ENCODE measurements around the gene ITPR1. TPM values are rescaled to one million over a fixed set of nuclear protein-coding genes. Genes with fewer than 3 reads are reported as not detected.
A peak's percentile ranks its signal among the peaks of the same experiment; 100 is the strongest.

The ITPR1 gene
- total and polyA plus RNA-seq, 10 of the 15 experiments (the other 5 are each of a cell fraction or from before 2014, with no cell fraction given), result 12.2 to 239 (median 28.4) TPM

DNA sequence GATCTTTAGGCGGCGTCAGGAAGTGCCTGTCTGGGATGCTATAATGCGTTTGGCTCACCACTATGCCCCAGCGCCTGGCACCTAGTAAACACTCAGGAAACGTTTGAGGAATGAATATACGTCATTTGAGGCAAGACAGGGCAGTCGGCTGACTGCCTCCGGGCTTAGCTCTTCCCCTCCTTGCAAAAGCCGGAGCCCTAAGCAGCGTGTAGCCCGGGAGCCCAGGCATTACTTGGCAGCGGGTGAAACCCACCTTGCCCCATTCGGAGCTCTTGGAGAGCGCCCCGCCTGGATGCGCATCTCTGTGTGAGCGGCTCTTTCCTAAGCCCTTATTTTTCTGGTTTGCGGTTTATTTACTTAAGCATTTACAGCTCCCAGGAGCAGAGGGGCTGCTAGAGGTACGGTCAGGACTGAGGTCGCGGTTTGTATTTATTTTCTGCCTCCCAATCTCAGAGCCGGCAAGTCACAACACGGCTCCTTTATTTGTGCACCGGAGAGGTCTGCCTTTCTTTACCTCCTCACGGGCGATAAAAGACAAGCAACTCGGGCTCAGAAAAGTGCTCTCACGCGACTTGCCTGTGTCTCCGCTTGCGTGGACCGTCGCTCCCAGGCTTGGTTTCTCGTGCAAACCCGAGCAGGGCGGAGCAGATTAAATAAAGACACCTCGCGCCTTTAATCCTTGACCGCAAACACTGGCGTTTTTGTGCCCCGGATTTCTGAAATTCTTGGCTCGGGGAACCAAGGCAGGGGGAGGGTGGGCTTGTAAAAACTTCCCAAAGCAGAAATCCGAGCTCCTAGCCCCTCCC lies 737 bp upstream of the ITPR1 start:
- peak overlapping the region; percentile 59 for H3K9ac ChIP-seq (ENCODE audit: control insufficient read depth, insufficient read depth, low read length)
- H3K9me3 ChIP-seq (replicated peaks; ENCODE audit: control insufficient read depth, insufficient read depth, low read length), result no peaks in the 10 kb centered on the region
- WGBS (ENCODE audit: insufficient coverage, insufficient replicate concordance, low lambda C conversion rate, missing lambda C conversion rate), result under 1% methylated on average over 43 of the region's 43 CpGs
- FAIRE-seq (no peak), ATAC-seq (peak; percentile 25), DNase-seq (ENCODE audit: low read depth, low spot score) (no peak)
- no peaks in the 10 kb centered on the region for H3K36me3 ChIP-seq (ENCODE audit: control insufficient read depth in 2 of 2, insufficient read depth in 2 of 2, low read length in 1 of 2)
- peak overlapping the region; percentile 83 for H2AFZ ChIP-seq (ENCODE audit: control insufficient read depth, low read depth, low read length)
- peaks cover 27% of the 10 kb centered on the region for H3K79me2 ChIP-seq (ENCODE audit: control insufficient read depth, insufficient read depth, low read length)
- CTCF ChIA-PET, result interaction anchor here (0.7 to 5.5 kb wide), 10 partner anchors 10 to 142 kb away, joined by 3 to 52 read pairs (median 6); no protein-coding TSS in a partner anchor
- RAD21 ChIA-PET (ENCODE audit: unreplicated experiment), result interaction anchor here (0.7 to 6.1 kb wide), 14 partner anchors 9 to 336 kb away, joined by 3 to 128 read pairs (median 6); partner anchors contain the start of gene SUMF1
- H4K20me1 ChIP-seq (ENCODE audit: control insufficient read depth, insufficient read depth), result no peaks in the 10 kb centered on the region
- H3K4me3 ChIP-seq, result peak overlapping the region; percentile 87
- H3K4me2 ChIP-seq (ENCODE audit: control insufficient read depth, insufficient read depth), result peak overlapping the region; percentile 91
- peaks cover 14% of the 10 kb centered on the region for H3K4me1 ChIP-seq (ENCODE audit: control insufficient read depth, insufficient read depth, low read length)
- TF ChIP-seq RUNX3 (IDR thresholded peaks at IDR 0.05; ENCODE audit: low read length), result peak; percentile 62
- TF ChIP-seq SP1 (IDR thresholded peaks at IDR 0.05; ENCODE audit: low read depth, low read length), result no peak
- 0 out of 6 replicates have a peak, but pooled peaks of 1 of the 3 experiments have one; percentile 1 for TF ChIP-seq CTCF (IDR thresholded peaks at IDR 0.05 in 2 of 3, conservative IDR thresholded peaks at IDR 0.05 in 1 of 3; ENCODE audit: control insufficient read depth in 2 of 3, extremely low read depth in 1 of 3, insufficient read depth in 1 of 3, low read depth in 3 of 3, low read length in 3 of 3)
- 0 out of 2 replicates have a peak, but pooled peaks have one; percentile 7 for TF ChIP-seq BRCA1 (IDR thresholded peaks at IDR 0.05; ENCODE audit: low read depth, low read length)
- TF ChIP-seq RELB (IDR thresholded peaks at IDR 0.05; ENCODE audit: low read depth), result no peak
- TF ChIP-seq, protein P1, sequence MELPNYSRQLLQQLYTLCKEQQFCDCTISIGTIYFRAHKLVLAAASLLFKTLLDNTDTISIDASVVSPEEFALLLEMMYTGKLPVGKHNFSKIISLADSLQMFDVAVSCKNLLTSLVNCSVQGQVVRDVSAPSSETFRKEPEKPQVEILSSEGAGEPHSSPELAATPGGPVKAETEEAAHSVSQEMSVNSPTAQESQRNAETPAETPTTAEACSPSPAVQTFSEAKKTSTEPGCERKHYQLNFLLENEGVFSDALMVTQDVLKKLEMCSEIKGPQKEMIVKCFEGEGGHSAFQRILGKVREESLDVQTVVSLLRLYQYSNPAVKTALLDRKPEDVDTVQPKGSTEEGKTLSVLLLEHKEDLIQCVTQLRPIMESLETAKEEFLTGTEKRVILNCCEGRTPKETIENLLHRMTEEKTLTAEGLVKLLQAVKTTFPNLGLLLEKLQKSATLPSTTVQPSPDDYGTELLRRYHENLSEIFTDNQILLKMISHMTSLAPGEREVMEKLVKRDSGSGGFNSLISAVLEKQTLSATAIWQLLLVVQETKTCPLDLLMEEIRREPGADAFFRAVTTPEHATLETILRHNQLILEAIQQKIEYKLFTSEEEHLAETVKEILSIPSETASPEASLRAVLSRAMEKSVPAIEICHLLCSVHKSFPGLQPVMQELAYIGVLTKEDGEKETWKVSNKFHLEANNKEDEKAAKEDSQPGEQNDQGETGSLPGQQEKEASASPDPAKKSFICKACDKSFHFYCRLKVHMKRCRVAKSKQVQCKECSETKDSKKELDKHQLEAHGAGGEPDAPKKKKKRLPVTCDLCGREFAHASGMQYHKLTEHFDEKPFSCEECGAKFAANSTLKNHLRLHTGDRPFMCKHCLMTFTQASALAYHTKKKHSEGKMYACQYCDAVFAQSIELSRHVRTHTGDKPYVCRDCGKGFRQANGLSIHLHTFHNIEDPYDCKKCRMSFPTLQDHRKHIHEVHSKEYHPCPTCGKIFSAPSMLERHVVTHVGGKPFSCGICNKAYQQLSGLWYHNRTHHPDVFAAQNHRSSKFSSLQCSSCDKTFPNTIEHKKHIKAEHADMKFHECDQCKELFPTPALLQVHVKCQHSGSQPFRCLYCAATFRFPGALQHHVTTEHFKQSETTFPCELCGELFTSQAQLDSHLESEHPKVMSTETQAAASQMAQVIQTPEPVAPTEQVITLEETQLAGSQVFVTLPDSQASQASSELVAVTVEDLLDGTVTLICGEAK (IDR thresholded peaks at IDR 0.05; ENCODE audit: borderline replicate concordance), result 0 out of 2 replicates have a peak, but pooled peaks have one; percentile 25
- no peak for TF ChIP-seq FOS (IDR thresholded peaks at IDR 0.05; ENCODE audit: borderline replicate concordance, extremely low read depth, insufficient read length)
- TF ChIP-seq EP300 (IDR thresholded peaks at IDR 0.05; ENCODE audit: borderline replicate concordance in 1 of 2, control insufficient read depth in 1 of 2, low read depth in 2 of 2, low read length in 2 of 2), result 0 out of 4 replicates have a peak, but pooled peaks of 1 of the 2 experiments have one; percentile 9
- peak in 1 of 2 experiments; percentile 48; a peak in 2 of 4 replicates for TF ChIP-seq BHLHE40 (IDR thresholded peaks at IDR 0.05; ENCODE audit: borderline replicate concordance in 1 of 2, low read depth in 2 of 2, low read length in 1 of 2)
- in situ Hi-C loops (cut with MboI) (no loop called here), intact Hi-C loops (cut with micrococcal nuclease; ENCODE audit: unreplicated experiment) (loop anchor here (2.0 to 5.0 kb wide), 4 partner anchors 26 to 140 kb away; partner anchors contain the start of gene SUMF1)
- H3K27me3 ChIP-seq (replicated peaks in 1 of 2; ENCODE audit: control insufficient read depth in 2 of 2, insufficient read depth in 2 of 2, low read length in 1 of 2), result no peaks in the 10 kb centered on the region; a peak in 1 of 4 replicates
- POLR2A ChIA-PET, result interaction anchor here (0.6 to 7.7 kb wide), 15 partner anchors 13 to 694 kb away, joined by 3 to 132 read pairs (median 4); no protein-coding TSS in a partner anchor
- H3K27ac ChIP-seq (ENCODE audit: control insufficient read depth, insufficient read depth), result no peak overlapping the region
- SMC1A ChIA-PET (ENCODE audit: uncharacterized antibody, unreplicated experiment), result interaction anchor here (0.7 to 8.4 kb wide), 14 partner anchors 15 to 265 kb away, joined by 3 to 180 read pairs (median 5); partner anchors contain the start of gene SUMF1
- TSS peak; percentile 71 for BruUV-seq (replicated peaks)

All from GM12878 (cell line).